Stomach smooth muscle (tissue), 2 donors: ENCODE results near the gene LINC00305.

Source experiments
- H3K27ac ChIP-seq: one replicate; pipeline ENCODE4 v1.7.0; 2013; ENCODE audit warnings: mild to moderate bottlenecking, low read length, inconsistent platforms
- H3K27me3 ChIP-seq, 2 donors: one replicate each; pipeline ENCODE4 v1.7.0; 2013; ENCODE audit warnings: low read length in 2 of 2; ENCODE audit not compliant: insufficient read depth in 2 of 2, control insufficient read depth in 1 of 2
- H3K36me3 ChIP-seq, 2 donors: one replicate each; pipeline ENCODE4 v1.7.0; 2013; ENCODE audit warnings: low read length in 2 of 2; ENCODE audit not compliant: control insufficient read depth in 2 of 2, insufficient read depth in 2 of 2
- H3K4me1 ChIP-seq: one replicate; pipeline ENCODE4 v1.7.0; 2013; ENCODE audit warnings: low read length; ENCODE audit not compliant: control insufficient read depth, insufficient read depth
- H3K4me3 ChIP-seq, 2 donors: one replicate each; pipeline ENCODE4 v1.7.0; 2013; ENCODE audit warnings: low read length in 2 of 2
- H3K9ac ChIP-seq, 2 donors: one replicate each; pipeline ENCODE4 v1.7.0; 2013; ENCODE audit warnings: low read length in 2 of 2, mild to moderate bottlenecking in 1 of 2
- H3K9me3 ChIP-seq, 2 donors: one replicate each; pipeline ENCODE4 v1.7.0; 2013; ENCODE audit warnings: low read length in 2 of 2; ENCODE audit not compliant: control insufficient read depth in 2 of 2
- donor health status: healthy.
- donor health status: Pancreatic carcinoma.

The LINC00305 gene

DNA sequence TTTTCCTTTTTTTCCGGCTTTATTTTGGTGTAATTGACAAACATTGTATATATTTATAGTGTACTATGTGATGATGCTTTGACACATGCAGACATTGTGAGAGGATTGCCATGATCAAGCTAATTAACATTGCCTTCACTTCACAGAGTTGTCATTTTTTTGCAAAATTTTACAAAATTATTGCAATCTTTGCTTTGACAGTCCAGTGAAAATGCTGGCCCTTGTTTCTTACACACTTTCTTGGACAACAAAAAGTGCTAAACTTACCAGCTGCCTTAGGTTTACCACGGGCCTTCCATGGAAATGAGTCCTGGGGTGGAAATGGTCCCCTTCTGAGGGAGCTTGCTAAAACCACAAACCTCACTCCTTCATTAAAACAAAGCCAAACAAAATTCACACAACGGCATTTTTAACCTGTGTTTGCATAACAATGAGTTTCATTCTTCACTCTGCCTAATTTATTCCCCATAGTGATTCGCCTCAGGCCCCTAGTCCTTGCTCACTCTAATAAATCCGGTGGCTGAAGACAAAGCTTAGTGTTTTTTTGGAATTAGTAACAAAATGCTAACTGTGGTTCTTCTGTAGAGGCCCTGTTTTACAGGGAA is 32.2 kb downstream of the LINC00305 start:
- Histone ChIP-seq H3K36me3 (no peaks in the 10 kb centered on the region), H3K4me1 (no peaks in the 10 kb centered on the region), H3K27ac (no peak overlapping the region), H3K9ac (no peak overlapping the region), H3K27me3 (no peaks in the 10 kb centered on the region), H3K4me3 (no peak overlapping the region), H3K9me3 (no peaks in the 10 kb centered on the region)

- H3K4me1 ChIP-seq = no peaks in the 10 kb centered on the region
- no peaks in the 10 kb centered on the region for H3K36me3 ChIP-seq
- H3K9me3 ChIP-seq = no peaks in the 10 kb centered on the region
- H3K27me3 ChIP-seq = no peaks in the 10 kb centered on the region
- no peak overlapping the region for H3K4me3 ChIP-seq
- no peak overlapping the region for H3K9ac ChIP-seq
- no peak overlapping the region for H3K27ac ChIP-seq
Observed at GRCh38 chr18:64115881-64116280, 33.0 kb downstream of the LINC00305 start.

- Histone ChIP-seq H3K4me1 (no peaks in the 10 kb centered on the region), H3K36me3 (no peaks in the 10 kb centered on the region), H3K9ac (no peak overlapping the region), H3K4me3 (no peak overlapping the region), H3K27me3 (no peaks in the 10 kb centered on the region), H3K27ac (no peak overlapping the region), H3K9me3 (no peaks in the 10 kb centered on the region)
Observed at GRCh38 chr18:64111950-64112349, 36.9 kb downstream of the LINC00305 start.

- Histone ChIP-seq H3K36me3 (no peaks in the 10 kb centered on the region), H3K9ac (no peak overlapping the region), H3K9me3 (no peaks in the 10 kb centered on the region), H3K27me3 (no peaks in the 10 kb centered on the region), H3K4me1 (no peaks in the 10 kb centered on the region), H3K4me3 (no peak overlapping the region), H3K27ac (no peak overlapping the region)
Observed at GRCh38 chr18:64110692-64111480, 38.0 kb downstream of the LINC00305 start.

DNA sequence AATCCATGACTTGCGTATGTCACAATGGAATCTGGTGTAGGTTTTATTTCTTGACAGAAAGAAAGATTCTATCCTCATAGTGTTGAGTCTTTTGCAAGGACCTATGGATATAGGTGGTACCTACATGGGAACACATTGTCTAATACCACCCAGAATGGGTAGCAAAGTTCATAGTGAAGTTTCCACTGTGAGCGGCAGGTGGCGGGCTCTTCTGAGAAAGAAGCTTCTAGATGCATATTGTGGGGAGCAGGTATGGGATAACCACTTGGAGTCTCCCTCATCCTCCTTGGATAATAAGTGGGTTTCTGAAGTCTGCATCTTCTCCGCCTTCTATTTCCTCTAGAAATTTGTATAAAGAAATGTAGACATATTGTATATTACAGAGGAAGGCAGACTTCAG is 44.9 kb downstream of the LINC00305 start:
- H3K4me1 ChIP-seq = no peaks in the 10 kb centered on the region
- no peaks in the 10 kb centered on the region for H3K36me3 ChIP-seq
- no peak overlapping the region for H3K4me3 ChIP-seq
- H3K27me3 ChIP-seq = no peaks in the 10 kb centered on the region
- H3K9me3 ChIP-seq = no peaks in the 10 kb centered on the region
- no peak overlapping the region for H3K27ac ChIP-seq
- H3K9ac ChIP-seq = no peak overlapping the region

DNA sequence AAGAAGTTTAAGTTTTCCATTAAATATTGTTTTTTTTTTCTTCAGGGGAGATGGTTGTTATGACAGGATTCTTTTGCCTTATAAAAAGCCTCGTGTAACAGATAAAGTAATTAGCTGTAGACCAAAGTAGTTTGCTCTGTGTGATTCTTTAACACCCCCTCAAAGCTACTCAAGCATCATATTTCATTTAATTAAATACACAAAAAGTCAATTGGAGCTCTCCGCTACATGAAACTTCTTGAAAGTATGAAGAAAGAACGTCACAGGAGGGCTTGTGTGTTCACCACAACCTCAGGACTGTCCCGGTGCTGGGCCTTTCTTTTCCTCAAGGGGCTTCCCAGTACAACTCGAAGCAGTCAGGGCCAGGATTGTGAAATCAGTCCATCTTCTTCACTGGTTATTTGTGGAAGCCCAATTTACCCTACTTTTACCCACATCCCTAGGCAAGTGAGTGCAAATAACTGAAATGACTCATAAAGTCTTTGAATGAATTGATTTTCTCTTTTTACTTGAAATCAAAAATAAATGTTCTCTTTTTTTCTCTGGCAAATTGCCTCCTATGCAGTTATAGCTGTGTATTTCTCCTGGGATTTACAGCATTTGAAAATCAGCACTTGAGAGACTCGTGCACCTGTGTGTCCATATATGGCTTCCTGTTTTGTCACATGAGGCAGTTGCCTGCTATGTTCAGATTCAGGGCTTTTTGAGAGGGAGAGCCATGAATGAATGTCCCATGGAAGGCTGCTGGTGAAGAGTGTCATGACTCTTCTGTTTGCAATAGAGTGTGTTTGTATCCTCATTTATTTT is 48.6 kb downstream of the LINC00305 start:
- H3K27ac ChIP-seq = no peak overlapping the region

GRCh38 chr18:64099244-64099643 is 49.6 kb downstream of the LINC00305 start:
- Histone ChIP-seq H3K9me3 (no peaks in the 10 kb centered on the region), H3K4me1 (no peaks in the 10 kb centered on the region), H3K4me3 (no peak overlapping the region), H3K36me3 (no peaks in the 10 kb centered on the region), H3K27ac (no peak overlapping the region), H3K27me3 (no peaks in the 10 kb centered on the region), H3K9ac (no peak overlapping the region)

More for the DNA sequence above, 48.6 kb downstream of the LINC00305 start:
- no peaks in the 10 kb centered on the region for H3K9me3 ChIP-seq
- no peak overlapping the region for H3K4me3 ChIP-seq
- no peaks in the 10 kb centered on the region for H3K4me1 ChIP-seq
- H3K36me3 ChIP-seq = no peaks in the 10 kb centered on the region
- no peak overlapping the region for H3K9ac ChIP-seq
- H3K27me3 ChIP-seq = no peaks in the 10 kb centered on the region

DNA sequence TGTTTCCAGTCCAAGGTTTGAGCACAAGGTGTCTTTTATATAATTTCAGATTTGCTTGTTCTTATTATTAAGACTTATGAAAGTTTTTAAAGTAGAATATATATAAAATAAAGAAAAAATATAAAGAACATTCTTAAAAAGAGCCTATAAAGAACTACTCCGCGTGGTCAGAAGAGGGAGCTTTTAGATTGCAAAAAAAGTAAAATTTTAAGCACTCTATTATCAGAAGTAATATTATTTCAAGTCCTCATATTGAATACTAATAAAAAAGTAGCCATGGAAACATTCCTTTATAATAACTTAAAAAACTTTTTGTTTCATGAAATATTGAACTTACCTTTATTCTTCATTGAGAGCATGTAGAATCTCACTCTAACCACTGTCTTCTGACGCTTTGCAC is 51.4 kb downstream of the LINC00305 start:
- H3K27me3 ChIP-seq = no peaks in the 10 kb centered on the region
- H3K36me3 ChIP-seq = no peaks in the 10 kb centered on the region
- no peak overlapping the region for H3K9ac ChIP-seq
- H3K4me1 ChIP-seq = no peaks in the 10 kb centered on the region
- H3K27ac ChIP-seq = no peak overlapping the region
- no peaks in the 10 kb centered on the region for H3K9me3 ChIP-seq
- H3K4me3 ChIP-seq = no peak overlapping the region

GRCh38 chr18:64095056-64095455 is 53.8 kb downstream of the LINC00305 start:
- Histone ChIP-seq H3K4me1 (no peaks in the 10 kb centered on the region), H3K27ac (no peak overlapping the region), H3K36me3 (no peaks in the 10 kb centered on the region), H3K9me3 (no peaks in the 10 kb centered on the region), H3K4me3 (no peak overlapping the region), H3K27me3 (no peaks in the 10 kb centered on the region), H3K9ac (no peak overlapping the region)

- Histone ChIP-seq H3K27me3 (no peaks in the 10 kb centered on the region), H3K4me3 (no peak overlapping the region), H3K9ac (no peak overlapping the region), H3K36me3 (no peaks in the 10 kb centered on the region), H3K4me1 (no peaks in the 10 kb centered on the region), H3K27ac (no peak overlapping the region), H3K9me3 (no peaks in the 10 kb centered on the region)
Observed at GRCh38 chr18:64094210-64094609, 54.7 kb downstream of the LINC00305 start.
